ENCODE data around the gene PGPEP1.

The PGPEP1 gene

GRCh38 chr19:18342090-18342632, 1.8 kb downstream of the PGPEP1 start:
- TF ChIP-seq EGR1 (IDR thresholded peaks at IDR 0.05) (no peak), TCF12 (IDR thresholded peaks at IDR 0.05; ENCODE audit: low read depth) (no peak), MAX (IDR thresholded peaks at IDR 0.05) (no peak), RAD21 (IDR thresholded peaks at IDR 0.05; ENCODE audit: low read depth) (no peak)

- no peak for TF ChIP-seq EGR1 (IDR thresholded peaks at IDR 0.05)
- TF ChIP-seq MAX (IDR thresholded peaks at IDR 0.05): no peak
Measured at GRCh38 chr19:18344582-18344950, 4.2 kb downstream of the PGPEP1 start.

- TF ChIP-seq TCF12 (IDR thresholded peaks at IDR 0.05; ENCODE audit: low read depth) (no peak), YY1 (IDR thresholded peaks at IDR 0.05; ENCODE audit: low read depth) (no peak), RAD21 (IDR thresholded peaks at IDR 0.05; ENCODE audit: low read depth) (no peak), EP300 (IDR thresholded peaks at IDR 0.05; ENCODE audit: borderline replicate concordance) (no peak), TEAD4 (IDR thresholded peaks at IDR 0.05) (no peak), NFIC (IDR thresholded peaks at IDR 0.05) (no peak), CEBPB (IDR thresholded peaks at IDR 0.05) (no peak), FOXM1 (IDR thresholded peaks at IDR 0.05; ENCODE audit: borderline replicate concordance, low read depth) (no peak), EGR1 (IDR thresholded peaks at IDR 0.05) (no peak), TAF1 (IDR thresholded peaks at IDR 0.05; ENCODE audit: low read depth) (no peak), USF1 (IDR thresholded peaks at IDR 0.05) (no peak), REST (IDR thresholded peaks at IDR 0.05; ENCODE audit: low read depth) (no peak), CREB1 (IDR thresholded peaks at IDR 0.05; ENCODE audit: low read depth) (no peak), ZBTB7A (IDR thresholded peaks at IDR 0.05; ENCODE audit: low read depth) (no peak), MAX (IDR thresholded peaks at IDR 0.05) (no peak)
Measured at GRCh38 chr19:18345296-18345695, 4.9 kb downstream of the PGPEP1 start.

GRCh38 chr19:18346091-18346490, 5.7 kb downstream of the PGPEP1 start:
- TF ChIP-seq FOXM1 (IDR thresholded peaks at IDR 0.05; ENCODE audit: borderline replicate concordance, low read depth) (no peak), EGR1 (IDR thresholded peaks at IDR 0.05) (no peak)

- TF ChIP-seq CEBPB (IDR thresholded peaks at IDR 0.05): no peak
Measured at GRCh38 chr19:18348171-18348570, 7.8 kb downstream of the PGPEP1 start.

- TF ChIP-seq CEBPB (IDR thresholded peaks at IDR 0.05) (no peak), RAD21 (IDR thresholded peaks at IDR 0.05; ENCODE audit: low read depth) (peak; percentile 91), MAX (IDR thresholded peaks at IDR 0.05) (no peak)
Measured at GRCh38 chr19:18349524-18350128, 9.2 kb downstream of the PGPEP1 start.

GRCh38 chr19:18350490-18350889, 10.1 kb downstream of the PGPEP1 start:
- TF ChIP-seq CEBPB (IDR thresholded peaks at IDR 0.05): no peak
- TF ChIP-seq RAD21 (IDR thresholded peaks at IDR 0.05; ENCODE audit: low read depth): no peak
- TF ChIP-seq EGR1 (IDR thresholded peaks at IDR 0.05): no peak
- TF ChIP-seq ZBTB7A (IDR thresholded peaks at IDR 0.05; ENCODE audit: low read depth): no peak
- TF ChIP-seq USF1 (IDR thresholded peaks at IDR 0.05): no peak
- TF ChIP-seq REST (IDR thresholded peaks at IDR 0.05; ENCODE audit: low read depth): no peak
- TF ChIP-seq YY1 (IDR thresholded peaks at IDR 0.05; ENCODE audit: low read depth): no peak
- TF ChIP-seq CREB1 (IDR thresholded peaks at IDR 0.05; ENCODE audit: low read depth): no peak
- TF ChIP-seq MAX (IDR thresholded peaks at IDR 0.05): no peak
- TF ChIP-seq TEAD4 (IDR thresholded peaks at IDR 0.05): no peak
- TF ChIP-seq NFIC (IDR thresholded peaks at IDR 0.05): no peak
- no peak for TF ChIP-seq TAF1 (IDR thresholded peaks at IDR 0.05; ENCODE audit: low read depth)
- TF ChIP-seq EP300 (IDR thresholded peaks at IDR 0.05; ENCODE audit: borderline replicate concordance): no peak
- TF ChIP-seq TCF12 (IDR thresholded peaks at IDR 0.05; ENCODE audit: low read depth): no peak
- TF ChIP-seq FOXM1 (IDR thresholded peaks at IDR 0.05; ENCODE audit: borderline replicate concordance, low read depth): no peak
